ENCODE measurements around the gene SHISA7.
"Not testable (repeated sequence)": the region's sequence is repeated elsewhere in the genome, so short reads cannot be mapped to it uniquely, and the experiment has no call there.

Gene SHISA7

GRCh38 chr19:55432241-55432959, 10.7 kb downstream of the SHISA7 start:
- H3K4me3 ChIP-seq (ENCODE audit: low read depth, low read length): no peak overlapping the region
- no peak for DNase-seq (ENCODE audit: low read depth)

GRCh38 chr19:55431183-55431582, 11.9 kb downstream of the SHISA7 start:
- DNase-seq (ENCODE audit: low read depth): no peak

GRCh38 chr19:55426042-55426441, 17.1 kb downstream of the SHISA7 start:
- H3K4me3 ChIP-seq (ENCODE audit: low read depth, low read length): no peak overlapping the region
- no peak for DNase-seq (ENCODE audit: low read depth)

More at GRCh38 chr19:55431183-55431582, 11.9 kb downstream of the SHISA7 start:
- no peak overlapping the region for H3K4me3 ChIP-seq (ENCODE audit: low read depth, low read length)

GRCh38 chr19:55424518-55424917, 18.6 kb downstream of the SHISA7 start:
- H3K4me3 ChIP-seq (ENCODE audit: low read depth, low read length): no peak overlapping the region
- DNase-seq (ENCODE audit: low read depth): no peak

- no peak overlapping the region for H3K4me3 ChIP-seq (ENCODE audit: low read depth, low read length)
- DNase-seq (ENCODE audit: low read depth): no peak
Observed at GRCh38 chr19:55423225-55424005, 19.7 kb downstream of the SHISA7 start.

GRCh38 chr19:55421281-55421680, 21.8 kb downstream of the SHISA7 start:
- not testable (repeated sequence) for H3K4me3 ChIP-seq (ENCODE audit: low read depth, low read length); DNase-seq (ENCODE audit: low read depth)

GRCh38 chr19:55419624-55420236, 23.4 kb downstream of the SHISA7 start:
- DNase-seq (ENCODE audit: low read depth): no peak
- no peak overlapping the region for H3K4me3 ChIP-seq (ENCODE audit: low read depth, low read length)

- no peak for DNase-seq (ENCODE audit: low read depth)
- no peak overlapping the region for H3K4me3 ChIP-seq (ENCODE audit: low read depth, low read length)
Observed at GRCh38 chr19:55419103-55419502, 24.0 kb downstream of the SHISA7 start.

- DNase-seq (ENCODE audit: low read depth): peak; percentile 39
- H3K4me3 ChIP-seq (ENCODE audit: low read depth, low read length): no peak overlapping the region
Observed at GRCh38 chr19:55418185-55418584, 24.9 kb downstream of the SHISA7 start.

GRCh38 chr19:55410168-55410567, 32.9 kb downstream of the SHISA7 start:
- H3K4me3 ChIP-seq (ENCODE audit: low read depth, low read length): no peak overlapping the region
- no peak for DNase-seq (ENCODE audit: low read depth)

GRCh38 chr19:55409179-55409578, 33.9 kb downstream of the SHISA7 start:
- not testable (repeated sequence) for H3K4me3 ChIP-seq (ENCODE audit: low read depth, low read length); DNase-seq (ENCODE audit: low read depth)

- H3K4me3 ChIP-seq (ENCODE audit: low read depth, low read length): peak overlapping the region; percentile 51
Observed at GRCh38 chr19:55408533-55408872, 34.6 kb downstream of the SHISA7 start.

GRCh38 chr19:55407800-55408532, 35.1 kb downstream of the SHISA7 start:
- H3K4me3 ChIP-seq (ENCODE audit: low read depth, low read length): peak overlapping the region; percentile 71
- DNase-seq (ENCODE audit: low read depth): peak; percentile 99

More at GRCh38 chr19:55408533-55408872, 34.6 kb downstream of the SHISA7 start:
- no peak for DNase-seq (ENCODE audit: low read depth)

- H3K4me3 ChIP-seq (ENCODE audit: low read depth, low read length): peak within 1 kb of the TSS; percentile 71
- DNase-seq (ENCODE audit: low read depth): not testable (repeated sequence)
Observed at GRCh38 chr19:55407550-55407799, 35.6 kb downstream of the SHISA7 start, which contains the start of gene UBE2S. UBE2S (minus strand) TSS chr19:55407788; CDS start chr19:55407589, 199 bp downstream.

- DNase-seq (ENCODE audit: low read depth): no peak
- H3K4me3 ChIP-seq (ENCODE audit: low read depth, low read length): peak overlapping the region; percentile 71
Observed at GRCh38 chr19:55406826-55407549, 36.1 kb downstream of the SHISA7 start.

GRCh38 chr19:55406091-55406825, 36.8 kb downstream of the SHISA7 start:
- H3K4me3 ChIP-seq (ENCODE audit: low read depth, low read length): peak overlapping the region; percentile 71
- no peak for DNase-seq (ENCODE audit: low read depth)

- H3K4me3 ChIP-seq (ENCODE audit: low read depth, low read length): peak overlapping the region; percentile 71
- no peak for DNase-seq (ENCODE audit: low read depth)
Observed at GRCh38 chr19:55405638-55406037, 37.5 kb downstream of the SHISA7 start.

GRCh38 chr19:55402509-55402908, 40.6 kb downstream of the SHISA7 start:
- no peak for DNase-seq (ENCODE audit: low read depth)
- H3K4me3 ChIP-seq (ENCODE audit: low read depth, low read length): no peak overlapping the region

GRCh38 chr19:55401390-55401789, 41.7 kb downstream of the SHISA7 start:
- not testable (repeated sequence) for DNase-seq (ENCODE audit: low read depth); H3K4me3 ChIP-seq (ENCODE audit: low read depth, low read length)

Data from skeletal muscle cell (primary cell).